Measurements from ENCODE around the gene SHLD1. TPM values are rescaled to one million over a fixed set of nuclear protein-coding genes. Genes with fewer than 3 reads are reported as not detected.

The SHLD1 gene
- total RNA-seq, 1 donor from 2014 or later: 4.3 TPM

Other genes with a start within 250 kb of the SHLD1 start
- 17.3 TPM for gene GPCPD1, start 139.4 kb upstream of the SHLD1 start, total RNA-seq
- gene CHGB, start 161.1 kb downstream of the SHLD1 start, total RNA-seq: 3.0 TPM
- 13.5 TPM for gene TRMT6, start 200.1 kb downstream of the SHLD1 start, total RNA-seq
- 6.1 TPM for gene MCM8, start 200.3 kb downstream of the SHLD1 start, total RNA-seq

Data from cardiac septum (tissue), 1 donor.